HG03442 (cell line): ENCODE results near the gene COX20.
"Not testable (repeated sequence)": the region's sequence is repeated elsewhere in the genome, so short reads cannot be mapped to it uniquely, and the experiment has no call there.

Experiments
- ATAC-seq: cut with Tn5 transposase; IDR thresholded peaks from one replicate; pipeline ENCODE4 v1.9.1; 2021; ENCODE audit warnings: mild to moderate bottlenecking, moderate library complexity; ENCODE audit not compliant: unreplicated experiment

COX20 gene, protein sequence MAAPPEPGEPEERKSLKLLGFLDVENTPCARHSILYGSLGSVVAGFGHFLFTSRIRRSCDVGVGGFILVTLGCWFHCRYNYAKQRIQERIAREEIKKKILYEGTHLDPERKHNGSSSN

GRCh38 chr1:244835276-244836134 is at the start of gene COX20:
Gene COX20 (plus strand): TSS chr1:244835658. CDS start chr1:244835715, 57 bp downstream.
- peak; percentile 58 for ATAC-seq

DNA sequence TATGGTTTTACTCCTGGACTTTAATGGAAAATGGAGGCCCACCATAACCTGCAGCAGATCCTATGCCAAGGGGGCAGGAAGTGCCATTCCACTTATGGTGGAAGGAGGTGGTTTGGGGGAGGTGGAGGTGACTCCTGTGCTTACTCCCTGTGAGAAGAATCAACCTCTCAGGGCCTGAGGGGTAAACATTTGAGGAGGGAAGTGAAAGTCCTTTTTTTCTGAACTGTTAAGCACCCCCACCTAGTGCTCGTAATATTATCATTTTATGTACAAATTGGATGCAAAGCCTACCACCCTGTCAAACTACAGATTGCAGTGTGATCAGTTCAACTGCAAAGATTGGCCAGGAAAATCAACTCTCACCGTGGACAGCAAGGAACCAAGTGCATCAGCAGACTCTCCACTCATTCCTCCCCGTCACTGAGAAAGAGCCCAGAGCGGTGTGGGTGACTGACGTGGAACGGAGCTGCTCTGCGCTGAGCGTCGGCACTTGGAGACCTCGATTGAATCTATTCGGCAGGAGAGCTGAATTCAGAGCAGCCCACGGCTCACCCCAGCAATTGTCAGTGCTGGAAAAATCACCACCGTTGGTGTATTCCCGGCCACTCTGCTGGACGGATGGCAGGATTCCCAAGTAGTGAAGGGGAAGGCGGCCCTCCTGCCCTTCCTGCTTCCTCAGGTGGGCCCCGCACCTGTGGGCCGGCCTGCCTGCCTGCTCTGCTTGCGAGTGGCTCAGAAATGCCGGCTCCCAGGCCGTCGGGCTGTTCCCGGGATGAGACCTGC is 46.8 kb upstream of the COX20 start:
- ATAC-seq = no peak

DNA sequence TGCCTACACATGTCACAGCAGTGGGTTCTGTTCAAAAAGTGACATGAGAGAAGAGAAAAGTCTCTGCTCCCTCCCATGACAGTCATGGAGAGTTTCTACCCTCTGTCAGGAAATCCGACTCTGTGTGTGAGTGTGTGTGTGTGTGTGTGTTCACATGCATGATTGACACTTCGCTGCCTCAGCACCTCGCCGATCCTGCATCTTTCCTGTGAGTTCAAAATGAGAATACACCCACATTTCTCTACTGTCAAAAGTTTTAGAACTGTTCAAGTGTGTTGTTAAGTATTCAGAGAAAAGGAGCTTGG is 46.2 kb upstream of the COX20 start:
- ATAC-seq = no peak

GRCh38 chr1:244789731-244790130 is 45.7 kb upstream of the COX20 start:
- ATAC-seq = no peak

GRCh38 chr1:244791061-244791460 is 44.4 kb upstream of the COX20 start:
- no peak for ATAC-seq

GRCh38 chr1:244792188-244792850 is 43.1 kb upstream of the COX20 start:
- no peak for ATAC-seq

DNA sequence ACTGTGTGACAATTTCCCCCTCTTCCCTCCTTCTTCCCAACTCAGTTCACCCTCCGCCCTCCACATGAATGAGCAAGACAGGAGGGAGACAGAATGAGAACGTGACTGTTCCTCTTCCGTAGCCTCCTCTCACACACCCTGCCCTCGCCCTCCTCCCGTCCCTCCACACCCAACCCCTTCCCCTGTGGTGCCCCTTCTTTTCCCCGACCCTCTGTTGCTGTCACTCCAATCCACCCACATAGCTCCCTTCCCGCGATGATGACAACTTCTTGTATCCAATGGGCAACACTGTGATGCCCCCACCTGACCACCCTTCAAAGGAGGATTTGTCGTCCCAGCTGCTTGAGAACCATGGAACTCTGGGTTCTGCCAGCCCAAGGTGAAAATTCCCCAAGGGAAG is 41.4 kb upstream of the COX20 start:
- no peak for ATAC-seq

- ATAC-seq = not testable (repeated sequence)
Measured at GRCh38 chr1:244794516-244794915, 40.9 kb upstream of the COX20 start.

DNA sequence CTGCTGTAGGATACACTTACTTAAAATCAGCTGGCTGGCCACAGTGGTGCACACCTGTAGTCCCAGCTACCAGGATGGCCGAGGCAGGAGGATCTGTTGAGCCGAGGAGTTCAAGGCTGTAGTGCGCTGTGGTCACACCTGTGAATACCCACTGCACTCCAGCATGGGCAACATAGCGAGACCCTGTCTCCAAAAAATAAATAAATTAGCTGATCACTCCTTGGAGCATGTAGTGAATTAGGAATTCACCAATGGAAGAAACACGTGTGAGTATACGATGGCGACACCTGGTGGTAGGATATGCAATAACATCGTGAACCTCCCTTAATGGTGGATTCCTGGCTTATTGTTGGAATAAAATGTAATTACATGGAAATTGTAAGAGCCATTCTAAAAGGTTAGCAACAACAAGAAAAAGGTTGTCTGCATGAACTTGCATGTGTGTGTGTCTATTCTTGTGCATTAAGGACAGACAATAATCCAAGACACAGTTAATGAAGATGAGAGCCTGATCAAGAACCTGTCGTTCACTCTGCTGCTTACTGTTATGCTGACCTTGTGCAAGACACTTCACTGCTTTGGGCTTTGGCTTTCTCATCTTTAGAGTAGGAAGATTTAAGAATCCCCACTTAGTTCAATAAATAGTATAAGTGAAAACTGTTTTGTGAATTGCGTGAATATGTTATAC is 38.6 kb upstream of the COX20 start:
- ATAC-seq = no peak

GRCh38 chr1:244800821-244801220 is 34.6 kb upstream of the COX20 start:
- no peak for ATAC-seq

GRCh38 chr1:244801246-244801645 is 34.2 kb upstream of the COX20 start:
- peak; percentile 79 for ATAC-seq

DNA sequence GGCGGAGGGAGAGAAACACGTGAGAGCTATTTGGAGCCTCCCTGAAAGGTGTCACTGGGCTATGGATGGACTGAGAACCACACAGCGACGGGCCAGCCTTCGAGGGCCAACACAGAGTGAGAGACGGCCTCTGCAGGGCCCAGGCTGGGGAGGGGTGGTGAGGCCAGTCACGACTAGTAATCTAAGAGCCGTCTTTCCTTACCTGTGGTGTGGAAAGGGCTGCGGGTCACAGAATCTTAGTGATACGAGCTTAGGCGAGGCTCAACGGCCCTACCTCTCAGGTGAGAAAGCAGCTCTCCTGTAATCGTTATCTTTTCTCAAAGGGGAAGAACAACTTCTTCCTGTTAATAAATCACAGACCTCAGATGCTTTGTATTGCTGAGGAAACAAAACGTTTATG is 33.4 kb upstream of the COX20 start:
- ATAC-seq = no peak

DNA sequence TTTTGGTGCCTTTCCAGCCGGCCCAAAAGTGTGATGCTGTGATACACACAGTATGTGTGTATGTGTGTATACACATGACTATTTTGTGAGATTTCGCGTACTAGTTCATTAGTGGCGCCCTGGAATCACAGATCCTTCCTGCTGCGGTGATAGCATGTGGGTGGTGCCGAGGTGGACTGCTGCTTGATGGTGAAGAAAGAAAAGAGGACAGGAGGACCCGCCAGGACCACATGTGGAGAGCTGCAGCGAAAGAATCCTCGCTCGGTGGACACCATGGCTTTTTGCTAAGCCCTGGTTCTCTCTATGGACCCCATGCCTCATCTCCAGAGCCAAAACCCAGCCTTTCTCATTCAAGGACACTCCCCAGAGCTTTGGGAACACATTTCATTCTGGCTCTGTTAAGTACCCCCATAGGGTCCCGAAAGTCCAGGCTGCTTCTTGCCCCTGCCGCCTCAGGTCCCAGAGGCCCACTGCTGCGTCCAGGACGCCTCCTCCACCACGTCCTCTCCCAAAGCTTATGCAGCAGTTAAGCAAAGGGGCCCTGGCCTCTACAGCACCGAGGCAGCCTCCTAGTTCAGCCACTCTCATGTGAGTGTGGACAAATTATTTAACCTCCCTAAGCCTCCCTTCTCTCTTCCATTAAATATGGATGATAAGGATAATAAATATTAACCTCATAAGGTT is 32.8 kb upstream of the COX20 start:
- ATAC-seq = no peak

DNA sequence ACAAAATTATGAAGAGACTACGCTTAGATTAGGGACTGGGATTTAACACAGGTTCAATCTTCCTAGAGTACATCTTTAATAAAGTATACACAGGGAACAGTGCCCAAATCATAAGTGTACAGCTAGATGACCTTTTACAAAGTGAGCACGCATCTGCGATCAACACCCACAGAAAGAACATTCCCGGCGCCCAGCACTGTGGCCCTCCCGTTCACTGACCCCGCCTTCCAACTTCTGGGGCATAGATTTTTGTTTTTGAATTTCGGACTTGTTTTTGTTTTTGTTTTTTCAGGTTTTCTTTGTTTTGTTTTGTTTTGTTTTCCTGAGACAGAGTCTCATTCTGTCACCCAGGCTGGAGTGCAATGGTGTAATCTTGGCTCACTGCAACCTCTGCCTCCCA is 30.6 kb upstream of the COX20 start:
- no peak for ATAC-seq

DNA sequence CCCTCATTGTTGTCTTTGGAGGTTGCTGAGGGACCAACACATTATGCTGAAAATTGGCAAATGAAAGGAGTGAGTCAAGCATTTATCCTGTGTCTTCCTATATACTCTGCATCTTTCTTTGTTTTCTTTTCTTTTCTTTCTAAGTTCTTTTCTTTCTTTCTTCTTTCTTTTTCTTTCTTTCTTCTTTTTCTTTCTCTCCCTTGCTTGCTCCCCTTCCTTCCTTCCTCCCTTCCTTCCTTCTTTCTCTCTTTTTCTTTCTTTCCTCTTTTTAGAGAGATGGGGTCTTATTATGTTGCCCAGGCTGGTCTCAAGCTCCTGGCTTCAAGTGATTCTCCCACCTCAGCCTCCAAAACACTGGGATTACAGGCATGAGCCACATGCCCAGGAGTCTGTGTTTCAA is 28.3 kb upstream of the COX20 start:
- ATAC-seq = no peak

GRCh38 chr1:244810221-244810620 is 25.2 kb upstream of the COX20 start:
- no peak for ATAC-seq

- ATAC-seq = no peak
Measured at GRCh38 chr1:244813327-244813726, 22.1 kb upstream of the COX20 start.

- ATAC-seq = no peak
Measured at GRCh38 chr1:244815600-244816099, 19.8 kb upstream of the COX20 start.

DNA sequence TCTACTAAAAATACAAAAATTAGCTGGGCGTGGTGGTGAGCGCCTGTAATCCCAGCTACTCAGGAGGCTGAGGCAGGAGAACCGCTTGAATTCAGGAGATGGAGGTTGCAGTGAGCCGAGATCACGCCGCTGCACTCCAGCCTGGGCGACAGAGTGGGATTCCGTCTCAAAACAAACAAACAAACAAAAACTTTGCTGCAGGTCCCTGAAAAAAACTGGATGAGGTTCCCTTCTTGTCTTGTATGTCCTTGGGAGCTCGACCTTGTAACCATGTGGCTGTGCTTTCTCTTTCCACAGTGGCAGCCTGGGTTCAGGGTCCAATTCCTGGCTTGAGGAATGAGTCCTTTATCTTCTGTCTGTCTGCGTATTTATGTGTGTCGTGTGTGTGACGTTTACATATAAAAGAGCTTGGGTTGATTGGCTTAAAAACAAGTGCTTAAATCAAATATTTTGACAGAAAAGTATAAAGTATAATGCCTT is 18.0 kb upstream of the COX20 start:
- no peak for ATAC-seq

- no peak for ATAC-seq
Measured at GRCh38 chr1:244820131-244820530, 15.3 kb upstream of the COX20 start.
